Dermis blood vessel endothelial cell (primary cell): ENCODE results near the gene FTH1. TPM values are rescaled to one million over a fixed set of nuclear protein-coding genes. Genes with fewer than 3 reads are reported as not detected.
"Not testable (repeated sequence)": the region's sequence is repeated elsewhere in the genome, so short reads cannot be mapped to it uniquely, and the experiment has no call there.

Source experiments
- DNase-seq: peaks from one replicate; pipeline ENCODE4 v3.0.0; 2010
- total RNA-seq: library from RNA; depleted of rRNA; stranded (reverse); fragments of >200 nt; gene quantifications from 2 replicates; pipeline ENCODE4 v1.2.3, GENCODE V29; 2014

Gene FTH1
- total RNA-seq = 742 and 1,944 TPM in 2 replicates

DNA sequence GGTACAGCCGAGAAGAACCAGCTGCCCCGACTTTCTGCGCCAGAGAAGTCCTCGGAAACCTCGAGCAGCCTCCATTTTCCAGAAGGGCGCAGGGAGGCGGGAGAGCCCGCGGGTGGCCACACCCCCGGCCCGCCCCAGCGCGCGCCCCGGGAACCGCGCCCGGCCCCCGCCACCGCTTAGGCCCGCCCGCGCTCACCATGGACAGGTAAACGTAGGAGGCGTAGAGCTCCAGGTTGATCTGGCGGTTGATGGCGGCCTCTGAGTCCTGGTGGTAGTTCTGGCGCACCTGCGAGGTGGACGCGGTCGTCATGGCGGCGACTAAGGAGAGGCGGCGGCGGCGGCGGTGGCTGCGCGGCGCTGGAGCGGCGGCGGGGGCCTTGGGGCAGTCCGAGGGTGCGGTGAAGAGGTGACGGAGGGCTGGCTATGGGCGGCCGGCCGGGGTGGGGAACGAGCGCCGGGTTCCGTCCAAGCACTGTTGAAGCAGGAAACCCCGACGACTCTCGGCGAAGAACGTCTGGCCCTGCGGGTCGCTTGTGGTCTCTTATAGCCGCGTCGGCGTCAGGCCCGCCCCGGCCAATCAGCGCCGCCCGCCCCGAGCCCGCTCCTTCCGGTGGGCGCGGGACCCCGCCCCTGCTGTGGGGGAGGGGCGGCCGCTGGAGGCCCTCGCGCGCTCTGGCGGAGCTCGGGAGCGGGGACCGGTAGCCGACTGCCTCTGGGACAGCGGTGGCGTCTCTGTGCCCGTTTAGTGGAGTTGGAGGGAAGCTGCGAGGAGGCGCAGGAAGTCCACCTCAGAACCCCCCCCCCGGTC is at the start of gene FTH1:
FTH1 (minus strand) TSS at position 519 of the 808 bp plus-strand sequence; CDS start at position 310, 209 bp downstream.
- DNase-seq = peak; percentile 94

DNA sequence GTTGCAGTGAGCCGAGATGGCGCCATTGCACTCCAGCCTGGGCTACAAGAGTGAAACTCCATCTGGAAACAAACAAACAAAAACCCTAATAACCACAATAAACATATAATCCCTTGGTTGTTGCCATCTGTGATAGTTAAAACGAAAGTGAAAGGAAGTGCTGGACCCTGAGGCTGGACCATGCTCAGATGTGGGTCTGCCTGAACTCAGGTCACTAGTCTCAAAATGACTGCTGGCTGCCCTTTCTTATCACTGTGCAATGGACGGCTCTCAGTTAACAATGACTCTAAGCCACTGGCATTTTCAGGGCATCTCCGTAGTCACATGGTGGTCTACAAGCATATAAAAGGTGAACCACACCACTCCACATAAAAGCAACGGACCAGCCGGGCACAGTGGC is 48.2 kb upstream of the FTH1 start:
- DNase-seq = no peak

DNA sequence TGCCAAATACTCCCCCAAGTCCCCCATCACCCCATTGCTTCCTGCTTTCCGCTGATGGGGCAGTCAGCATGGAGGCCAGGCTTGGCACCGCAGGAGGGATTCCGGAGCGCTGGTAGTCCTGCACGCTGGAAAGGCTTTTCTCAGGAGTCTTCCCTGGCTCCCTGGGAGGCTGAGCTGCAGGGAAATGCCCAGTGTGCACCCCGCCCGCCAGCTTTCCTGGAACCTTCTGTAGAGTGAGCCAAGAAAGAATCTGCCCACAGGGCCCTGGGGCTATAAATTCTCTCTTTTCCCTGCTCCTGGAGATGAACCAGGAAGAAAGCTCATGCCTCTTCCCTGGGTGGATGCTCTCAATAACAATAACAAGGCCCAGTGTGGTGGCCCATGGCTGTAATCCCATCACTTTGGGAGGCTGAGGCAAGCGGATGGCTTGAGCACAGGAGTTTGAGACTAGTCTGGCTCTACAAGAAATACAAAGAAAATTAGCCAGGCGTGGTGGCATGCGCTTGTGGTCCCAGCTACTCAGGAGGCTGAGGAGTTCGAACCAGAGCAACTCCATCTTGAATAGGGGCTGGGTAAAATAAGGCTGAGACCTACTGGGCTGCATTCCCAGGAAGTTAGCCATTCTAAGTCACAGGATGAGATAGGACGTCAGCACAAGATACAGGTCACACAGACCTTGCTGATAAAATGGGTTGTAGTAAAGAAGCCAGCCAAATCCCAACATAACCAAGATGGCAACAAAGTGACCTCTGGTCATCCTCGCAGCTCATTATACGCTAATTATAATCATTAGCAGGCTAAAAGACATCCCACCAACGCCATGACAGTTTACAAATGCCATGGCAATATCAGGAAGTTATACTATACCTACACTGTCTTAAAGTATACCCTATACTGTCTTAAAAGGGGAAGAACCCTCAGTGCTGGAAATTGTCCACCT is 46.4 kb upstream of the FTH1 start:
- no peak for DNase-seq

DNA sequence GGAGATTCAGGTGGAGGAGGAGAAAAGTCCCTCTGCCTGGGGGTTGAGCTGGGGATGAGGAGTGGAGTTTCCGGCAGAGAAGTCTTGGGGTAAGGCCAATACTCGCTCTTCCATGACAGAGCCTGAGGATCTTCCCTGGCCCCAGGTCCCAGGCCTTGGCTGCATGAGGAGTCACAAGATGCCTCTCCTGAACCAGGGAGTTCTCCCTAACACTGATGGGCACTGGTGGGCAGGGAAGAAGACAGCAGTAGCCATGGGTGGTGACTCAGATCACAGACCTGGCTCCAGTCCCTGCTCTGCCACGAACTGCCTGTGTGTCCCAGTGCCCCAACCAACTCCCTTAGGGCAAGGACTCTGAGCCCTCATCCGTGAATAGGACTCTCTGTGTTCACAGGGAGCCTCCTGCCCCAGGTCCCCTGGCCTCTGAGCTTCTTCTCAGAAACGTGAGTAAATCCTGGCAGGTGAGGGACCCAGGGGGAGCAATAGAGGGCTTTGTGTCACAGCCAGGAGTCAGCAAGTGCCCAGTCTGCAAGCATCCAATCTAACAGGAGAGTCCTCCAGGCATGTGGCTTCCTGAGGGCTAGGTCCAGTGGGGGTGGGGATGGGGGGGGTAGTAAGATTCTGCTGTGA is 45.5 kb upstream of the FTH1 start:
- no peak for DNase-seq

DNA sequence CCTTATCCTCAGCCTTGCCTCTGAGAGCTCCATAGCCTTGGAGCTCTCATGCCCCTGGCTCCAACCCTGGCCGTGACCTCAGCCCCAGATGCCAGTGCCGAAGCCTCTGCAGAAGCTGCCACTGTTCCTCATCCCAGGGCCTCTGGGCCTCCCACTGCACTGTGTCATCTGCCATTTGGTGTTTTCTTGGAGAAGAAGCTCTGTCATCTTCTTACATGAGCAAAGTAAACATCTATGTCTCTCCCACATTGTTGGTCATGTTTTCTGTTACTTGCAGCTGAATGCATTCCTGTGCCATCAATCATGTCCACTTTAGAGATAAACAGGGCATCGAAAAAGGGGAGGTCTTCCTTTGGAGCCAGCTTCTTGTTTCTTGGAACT is 45.0 kb upstream of the FTH1 start:
- DNase-seq = no peak

DNA sequence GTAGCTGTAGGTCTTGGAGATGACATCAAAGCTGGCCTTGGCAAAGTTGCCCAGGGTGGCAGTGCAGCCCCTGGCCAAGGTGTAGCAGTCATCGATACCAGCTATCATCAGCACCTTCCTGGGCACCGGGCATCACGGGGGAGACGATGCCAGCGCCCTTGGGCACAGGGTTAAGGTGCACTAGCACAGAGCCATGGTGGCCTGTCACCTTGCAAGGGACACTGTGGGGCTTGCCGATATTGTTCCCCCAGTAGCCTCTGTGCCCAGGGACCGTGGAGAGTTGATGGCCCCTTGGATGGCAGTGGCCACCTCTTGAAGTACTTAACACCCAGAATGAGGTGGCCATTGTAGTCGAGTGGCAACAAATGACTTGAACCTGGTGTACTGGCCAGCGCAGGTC is 44.4 kb upstream of the FTH1 start:
- DNase-seq = no peak

DNA sequence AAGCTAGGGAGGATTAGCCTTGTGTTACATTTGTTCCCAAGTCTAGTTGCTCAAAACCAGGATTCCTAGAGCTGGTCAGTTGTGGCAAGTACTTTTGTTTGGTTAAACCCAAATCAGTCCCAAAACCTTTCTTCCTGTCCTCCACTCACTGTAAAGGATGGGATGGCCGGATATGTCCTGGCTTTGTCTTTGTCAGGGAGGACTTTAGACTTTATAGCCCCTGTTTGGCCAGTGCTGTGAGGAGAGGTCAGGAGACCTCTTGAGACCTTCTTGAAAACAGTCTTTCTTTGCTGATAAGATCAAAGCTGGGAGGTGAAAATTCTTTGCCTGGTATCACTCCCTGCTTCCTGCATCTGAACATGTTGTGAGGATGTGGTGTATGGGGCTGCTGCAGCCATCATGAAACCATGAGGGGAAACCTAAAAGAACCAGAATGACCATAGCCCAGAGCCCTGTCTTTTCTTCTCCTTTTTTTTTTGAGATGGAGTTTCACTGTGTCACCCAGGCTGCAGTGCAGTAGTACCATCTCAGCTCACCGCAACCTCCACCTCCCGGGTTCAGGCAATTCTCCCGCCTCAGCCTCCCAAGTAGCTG is 43.6 kb upstream of the FTH1 start:
- DNase-seq = no peak

DNA sequence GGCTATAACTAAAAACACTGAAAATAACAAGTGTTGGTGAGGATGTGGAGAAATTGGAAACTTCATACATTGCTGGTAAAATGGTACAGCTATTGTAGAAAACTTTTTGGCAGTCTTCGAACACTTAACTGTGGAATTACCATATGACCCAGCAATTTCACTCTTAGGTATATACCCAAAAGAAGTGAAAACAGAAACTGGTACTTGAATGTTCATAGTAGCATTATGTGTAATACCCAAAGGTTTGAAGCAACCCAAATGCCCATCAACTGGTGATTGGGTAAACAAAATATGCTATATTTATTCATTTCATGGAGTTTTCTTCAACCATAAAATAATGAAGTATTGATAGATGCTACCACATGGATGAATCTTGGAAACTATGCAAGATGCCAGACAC is 40.8 kb upstream of the FTH1 start:
- DNase-seq = no peak

DNA sequence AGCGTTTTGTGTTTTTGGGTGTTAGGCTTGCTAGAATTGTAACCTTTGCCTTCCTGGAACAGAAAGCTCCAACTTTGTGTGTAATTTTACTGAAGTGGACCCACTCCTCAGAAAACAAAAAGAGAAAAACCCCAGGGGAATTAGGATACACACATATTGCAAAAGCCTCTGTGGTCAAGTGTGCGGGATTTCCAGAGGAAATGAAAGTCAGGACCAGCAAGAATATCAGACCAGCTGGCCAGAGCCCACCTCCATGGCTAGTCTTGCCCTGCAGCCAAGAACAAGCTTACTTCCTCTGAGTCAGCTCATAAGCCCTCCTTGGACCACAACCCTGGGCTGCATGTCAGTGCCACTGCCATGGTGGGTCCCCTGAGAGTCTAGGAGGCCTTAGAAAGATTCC is 37.0 kb upstream of the FTH1 start:
- peak; percentile 80 for DNase-seq

DNA sequence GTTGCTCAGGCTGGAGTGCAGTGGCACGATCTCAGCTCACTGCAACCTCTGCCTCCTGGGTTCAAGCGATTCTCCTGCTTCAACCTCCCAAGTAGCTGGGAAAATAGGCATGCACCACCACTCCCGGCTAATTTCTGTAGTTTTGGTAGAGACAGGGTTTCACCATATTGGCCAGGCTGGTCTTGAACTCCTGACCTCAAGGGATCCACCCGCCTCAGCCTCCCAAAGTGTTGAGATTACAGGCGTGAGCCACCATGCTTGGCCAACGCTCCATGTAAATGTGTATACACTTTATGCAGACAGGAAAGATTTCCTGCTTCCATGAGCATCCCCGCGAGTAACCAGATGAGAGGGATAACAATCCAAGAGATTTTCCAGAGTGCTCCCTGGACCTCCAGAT is 34.8 kb upstream of the FTH1 start:
- DNase-seq = not testable (repeated sequence)

DNA sequence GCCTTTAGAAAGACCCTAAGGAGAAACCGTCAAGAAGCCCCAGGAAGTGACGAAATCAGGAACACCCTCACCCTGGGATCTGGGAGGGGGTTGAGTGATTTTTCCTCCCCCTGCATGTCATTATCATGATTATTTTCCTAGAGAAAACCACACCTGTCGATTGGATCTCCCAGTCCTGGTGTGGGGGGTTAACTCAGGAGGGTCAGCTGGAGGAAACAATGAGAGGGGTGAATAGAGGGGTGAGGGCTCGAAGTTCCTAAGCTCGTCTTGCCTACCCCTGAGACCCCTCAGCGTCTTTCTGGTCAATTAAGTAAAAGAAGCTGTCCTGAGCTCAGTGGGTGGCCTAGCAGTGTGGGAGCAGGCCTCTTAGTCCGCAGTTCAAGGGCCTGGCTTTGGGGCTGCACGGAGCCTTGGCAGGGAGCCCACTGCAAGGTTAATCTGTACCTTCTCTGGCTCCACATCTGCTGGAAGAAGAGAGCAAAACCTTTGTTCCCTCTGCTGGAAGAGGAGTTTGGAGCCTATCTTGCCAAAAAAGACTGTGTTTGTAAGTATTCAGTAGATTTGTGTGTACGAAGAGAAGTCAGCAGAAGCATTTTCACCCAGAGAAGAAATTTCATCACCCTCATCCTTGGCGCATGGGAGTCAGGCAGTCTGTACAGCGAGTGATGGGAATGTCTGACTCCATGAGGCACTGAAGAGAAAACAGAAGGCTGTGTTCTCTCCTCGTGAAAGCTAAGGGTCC is 34.2 kb upstream of the FTH1 start:
- no peak for DNase-seq

DNA sequence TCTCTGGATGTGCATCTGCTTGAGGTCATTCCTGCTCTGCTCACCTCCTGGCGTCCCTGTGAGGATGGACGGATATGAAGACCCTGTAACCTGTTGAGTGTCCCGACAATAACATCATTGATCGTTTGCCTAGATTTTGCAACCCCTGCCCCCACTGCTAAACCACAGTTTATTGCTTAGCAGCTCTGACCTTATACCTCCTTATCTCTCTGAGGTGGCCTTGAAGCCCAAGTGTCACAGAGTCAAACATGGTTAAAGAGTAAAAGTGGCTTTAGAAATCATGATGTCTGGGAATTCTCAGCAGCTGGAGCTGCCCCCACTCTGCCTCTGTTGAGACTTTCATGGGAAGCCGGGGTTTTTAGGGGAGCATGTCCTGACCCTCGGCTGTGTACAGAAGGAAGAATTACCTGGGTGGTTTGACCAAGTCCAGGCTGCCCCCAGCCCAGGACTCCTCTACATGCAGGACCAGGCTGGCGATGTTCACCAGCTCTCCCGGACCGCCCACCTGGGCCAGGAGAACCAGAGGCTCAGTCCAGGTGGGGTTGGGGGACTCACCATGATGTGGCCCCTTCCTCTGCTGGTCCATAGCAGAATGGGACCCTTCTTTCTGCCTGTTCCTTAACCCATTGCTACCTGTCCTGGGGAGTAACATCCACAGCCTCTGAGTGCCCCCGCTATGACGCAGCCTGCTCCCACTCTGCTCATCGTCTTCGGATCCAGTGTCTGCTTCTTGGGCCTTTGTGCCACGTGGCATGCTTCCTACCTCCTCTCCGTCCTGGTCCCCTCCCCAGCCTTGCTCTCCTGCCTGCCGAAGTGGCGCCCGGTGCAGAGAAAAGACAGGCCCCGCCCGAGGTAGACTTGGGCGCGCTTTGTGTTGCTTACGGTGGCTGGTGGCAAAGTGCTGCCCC is 33.4 kb upstream of the FTH1 start:
- no peak for DNase-seq

DNA sequence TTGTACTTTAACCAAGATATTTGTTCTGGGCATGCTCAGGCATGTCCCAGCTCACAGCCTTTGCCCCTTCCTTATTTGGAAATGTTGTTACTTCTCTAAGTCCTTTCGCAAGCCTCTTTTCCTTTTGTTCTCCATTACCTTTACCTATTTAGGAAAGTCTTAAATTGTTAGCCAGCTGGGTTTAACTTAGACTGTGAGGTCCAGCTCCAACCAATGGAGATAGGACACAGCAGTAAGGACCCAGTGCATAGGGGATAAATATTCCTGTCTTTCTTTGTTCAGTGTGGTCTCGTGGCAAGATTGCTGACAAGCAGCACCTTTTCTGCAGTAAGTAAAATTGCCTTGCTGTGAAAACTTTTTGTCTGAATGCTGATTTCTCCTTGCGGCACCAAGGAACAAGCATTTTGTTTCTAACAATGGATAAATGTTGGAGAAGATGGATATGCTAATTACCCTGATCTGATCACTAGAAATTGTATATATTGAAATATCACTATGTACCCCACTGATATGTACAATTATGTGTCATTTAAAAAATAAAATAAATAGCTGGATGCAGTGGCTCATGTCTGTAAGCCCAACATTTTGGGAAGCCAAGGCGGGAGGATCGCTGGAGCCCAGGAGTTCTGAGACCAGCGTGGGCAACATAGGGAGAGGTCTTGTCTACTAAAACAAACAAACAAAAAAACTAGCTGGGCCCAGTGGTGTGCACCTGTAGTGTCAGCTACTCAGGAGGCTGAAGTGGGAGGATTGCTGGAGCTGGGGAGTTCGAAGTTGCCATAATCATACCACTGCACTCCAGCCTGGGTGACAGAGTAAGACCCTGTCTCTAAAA is 31.9 kb upstream of the FTH1 start:
- DNase-seq = no peak

DNA sequence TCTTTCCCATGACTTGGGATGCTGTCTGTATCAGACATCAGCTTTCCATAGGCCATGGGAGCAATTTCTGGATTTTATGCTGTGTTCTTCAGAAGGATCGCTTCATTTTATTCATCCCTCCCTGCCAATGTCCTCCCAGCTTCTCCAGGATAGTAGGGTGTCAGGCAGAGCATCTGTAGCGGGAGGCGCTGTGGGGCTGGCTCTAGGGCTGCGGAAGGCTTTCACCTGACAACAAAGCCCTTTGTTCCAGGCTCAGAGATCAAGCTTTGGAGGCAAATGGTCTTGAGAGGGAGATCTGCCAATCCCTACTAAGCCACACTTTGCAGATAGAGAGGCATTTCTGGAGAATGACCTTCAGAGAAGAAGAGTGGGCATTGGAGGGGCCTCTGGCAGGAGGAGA is 29.5 kb upstream of the FTH1 start:
- DNase-seq = no peak

DNA sequence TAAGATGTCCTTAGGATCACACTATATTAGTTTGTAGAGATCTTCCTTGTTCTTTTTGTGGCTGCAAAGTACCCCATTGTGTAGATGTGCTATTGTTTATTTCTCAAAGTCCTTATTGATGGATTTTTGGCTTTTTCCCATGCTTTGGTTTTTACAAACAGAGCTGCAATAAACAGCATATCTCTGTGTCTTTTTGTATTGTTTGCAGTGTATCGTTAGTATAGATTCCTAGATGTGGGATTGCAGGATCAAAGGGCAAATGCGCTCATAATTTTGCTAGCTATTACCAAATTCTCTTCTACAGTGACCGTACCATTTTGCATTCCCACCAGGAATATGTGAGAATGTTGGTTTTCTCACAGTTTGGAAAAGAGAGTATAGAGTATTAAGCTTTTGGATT is 27.5 kb upstream of the FTH1 start:
- no peak for DNase-seq

DNA sequence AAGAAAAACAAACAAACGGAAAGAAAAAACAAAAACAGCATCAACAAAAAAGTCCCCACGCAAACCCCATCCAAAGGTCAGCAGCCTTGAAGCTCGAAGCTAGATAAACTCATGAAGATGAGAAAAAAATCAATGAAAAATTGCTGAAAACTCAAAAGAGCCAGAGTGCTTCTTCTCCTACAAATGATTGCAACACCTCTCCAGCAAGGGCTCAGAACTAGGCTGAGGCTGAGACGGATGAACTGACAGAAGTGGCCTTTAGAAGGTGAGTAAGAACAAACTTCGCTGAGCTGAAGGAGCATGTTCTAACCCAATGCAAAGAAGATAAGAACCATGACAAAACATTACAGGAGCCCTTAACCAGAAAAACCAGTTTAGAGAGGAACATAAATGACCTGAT is 18.4 kb upstream of the FTH1 start:
- no peak for DNase-seq

DNA sequence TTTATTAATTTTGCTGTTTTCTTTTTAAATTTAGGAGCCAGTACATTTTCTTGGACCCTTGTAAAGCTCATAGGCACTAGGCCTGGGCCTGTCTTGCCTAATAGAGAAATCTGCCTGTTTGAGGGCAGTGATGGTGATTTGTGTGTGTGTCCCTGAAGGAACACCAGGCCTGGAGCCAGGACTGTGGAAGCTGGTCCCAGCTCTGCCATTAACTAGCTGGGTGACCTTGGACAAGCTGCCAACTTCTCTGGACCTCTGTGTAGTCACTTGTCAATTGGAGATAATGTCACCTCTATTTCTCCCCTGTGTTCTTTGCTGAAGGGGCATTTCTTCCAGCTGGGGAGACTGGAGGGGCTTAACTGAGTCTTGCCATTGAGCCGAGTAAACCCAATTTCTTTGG is 16.0 kb upstream of the FTH1 start:
- DNase-seq = no peak

DNA sequence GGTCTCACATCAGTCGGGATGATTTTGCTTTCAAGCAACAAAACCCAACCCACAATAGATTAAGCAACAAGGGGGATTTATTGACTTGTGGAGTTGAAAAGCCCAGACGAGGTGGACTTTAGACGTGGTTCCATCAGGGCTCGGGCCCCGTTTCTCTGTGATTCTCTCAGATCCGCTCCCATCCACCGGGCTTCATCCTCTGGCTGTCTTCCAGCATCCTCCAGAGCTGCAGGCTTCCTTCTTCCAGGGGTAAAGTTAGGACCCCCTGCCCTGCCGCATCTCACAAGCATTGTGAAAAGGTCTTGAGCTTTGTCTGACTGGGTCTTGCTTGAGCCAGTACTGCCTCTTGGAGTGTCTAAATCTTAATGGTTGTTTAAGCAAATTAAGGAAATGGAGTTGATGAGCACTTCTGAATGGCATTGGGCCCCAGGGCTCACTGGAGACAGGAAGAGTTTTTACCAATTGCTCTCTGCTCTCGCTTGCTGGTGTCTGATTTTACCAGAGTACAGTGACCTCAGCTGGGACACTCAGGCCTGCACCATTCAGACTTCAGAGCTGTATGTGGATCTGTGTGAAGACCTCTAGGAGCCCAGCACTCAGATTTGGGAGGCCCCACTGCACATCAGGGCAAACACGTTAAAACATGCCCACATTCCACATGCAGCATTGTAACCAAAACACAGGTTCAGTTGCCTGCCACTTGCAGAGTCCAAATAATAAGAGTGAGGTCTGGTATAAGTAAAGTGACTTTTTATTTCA is 13.5 kb upstream of the FTH1 start:
- DNase-seq = no peak
